GM18907 (cell line): Measurements from ENCODE around the gene RDH5.

Experiments used
- ATAC-seq: cut with Tn5 transposase; IDR thresholded peaks from one replicate; pipeline ENCODE4 v1.9.1; 2021; ENCODE audit warnings: mild to moderate bottlenecking, moderate library complexity; ENCODE audit not compliant: unreplicated experiment

The RDH5 gene

GRCh38 chr12:55711786-55712553 lies 8.2 kb upstream of the RDH5 start:
- ATAC-seq: no peak

- no peak for ATAC-seq
Observed at GRCh38 chr12:55712700-55713415, 7.3 kb upstream of the RDH5 start.

GRCh38 chr12:55713721-55714120 lies 6.5 kb upstream of the RDH5 start:
- no peak for ATAC-seq

- ATAC-seq: peak; percentile 0
Observed at GRCh38 chr12:55715169-55715764, 4.9 kb upstream of the RDH5 start.

- peak; percentile 90 for ATAC-seq
Observed at GRCh38 chr12:55715833-55716581, 4.2 kb upstream of the RDH5 start, which contains the start of gene BLOC1S1. TSS of gene BLOC1S1 (plus strand) at chr12:55716046. CDS start at chr12:55716052, 6 bp downstream.

GRCh38 chr12:55716582-55716957 lies 3.6 kb upstream of the RDH5 start:
- peak; percentile 32 for ATAC-seq

- no peak for ATAC-seq
Observed at GRCh38 chr12:55717011-55718007, 2.9 kb upstream of the RDH5 start.

- no peak for ATAC-seq
Observed at GRCh38 chr12:55718015-55718414, 2.2 kb upstream of the RDH5 start.

- no peak for ATAC-seq
Observed at GRCh38 chr12:55718624-55719275, 1.4 kb upstream of the RDH5 start.

- no peak for ATAC-seq
Observed at GRCh38 chr12:55719371-55719770, 822 bp upstream of the RDH5 start.

GRCh38 chr12:55720894-55721444 lies 776 bp downstream of the RDH5 start:
- no peak for ATAC-seq

- no peak for ATAC-seq
Observed at GRCh38 chr12:55721601-55722213, 1.5 kb downstream of the RDH5 start.

GRCh38 chr12:55722948-55723347 lies 2.8 kb downstream of the RDH5 start:
- ATAC-seq: no peak

- no peak for ATAC-seq
Observed at GRCh38 chr12:55723516-55724225, 3.5 kb downstream of the RDH5 start.

GRCh38 chr12:55724226-55724939 lies 4.2 kb downstream of the RDH5 start:
- ATAC-seq: no peak

- ATAC-seq: no peak
Observed at GRCh38 chr12:55724940-55725309, 4.7 kb downstream of the RDH5 start.

- ATAC-seq: no peak
Observed at GRCh38 chr12:55725556-55725955, 5.4 kb downstream of the RDH5 start.

GRCh38 chr12:55726971-55727370 lies 6.8 kb downstream of the RDH5 start:
- ATAC-seq: no peak
